Endometrial microvascular endothelial cells (primary cell): ENCODE measurements around the gene IRF2. TPM values are rescaled to one million over a fixed set of nuclear protein-coding genes. Genes with fewer than 3 reads are reported as not detected.

ENCODE experiments used
- in situ Hi-C: cut with HindIII; loops from 2 replicates; pipeline ENCODE4 v1.10.0; 2017; ENCODE audit warnings: low sequenced_read_pairs, low pct_unique_long_range_greater_than_20kb; ENCODE audit errors: inconsistent ontology term
- total RNA-seq: library from RNA; depleted of rRNA; stranded (reverse); fragments of >200 nt; gene quantifications from one replicate; pipeline ENCODE4 v1.2.3, GENCODE V29; 2015; ENCODE audit errors: inconsistent ontology term

IRF2 gene
- total RNA-seq, 1 donor from 2014 or later: 18.3 TPM

DNA sequence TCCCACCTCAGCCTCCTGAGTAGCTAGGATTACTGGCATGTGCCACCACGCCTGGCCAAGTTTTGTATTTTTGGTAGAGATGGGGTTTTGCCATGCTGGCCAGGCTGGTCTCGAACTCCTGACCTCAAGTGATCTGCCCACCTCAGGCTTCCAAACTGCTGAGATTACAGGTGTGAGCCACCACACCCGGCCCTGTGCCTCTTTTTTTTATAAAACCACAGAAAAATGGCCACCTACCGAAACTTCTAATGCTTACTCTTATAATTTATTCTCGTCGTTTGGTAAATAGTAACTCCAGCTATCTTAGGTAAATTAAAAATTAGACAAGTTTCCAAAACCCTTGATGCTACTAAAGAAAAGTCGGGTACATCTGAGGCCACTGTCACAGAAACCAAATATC, 54.4 kb downstream of the IRF2 start:
- in situ Hi-C loops: no loop called here

GRCh38 chr4:184417802-184418511, 56.4 kb downstream of the IRF2 start:
- in situ Hi-C loops: no loop called here

- in situ Hi-C loops: no loop called here
Measured at GRCh38 chr4:184416913-184417734, 57.2 kb downstream of the IRF2 start.

- in situ Hi-C loops: no loop called here
Measured at GRCh38 chr4:184415071-184415470, 59.3 kb downstream of the IRF2 start.

DNA sequence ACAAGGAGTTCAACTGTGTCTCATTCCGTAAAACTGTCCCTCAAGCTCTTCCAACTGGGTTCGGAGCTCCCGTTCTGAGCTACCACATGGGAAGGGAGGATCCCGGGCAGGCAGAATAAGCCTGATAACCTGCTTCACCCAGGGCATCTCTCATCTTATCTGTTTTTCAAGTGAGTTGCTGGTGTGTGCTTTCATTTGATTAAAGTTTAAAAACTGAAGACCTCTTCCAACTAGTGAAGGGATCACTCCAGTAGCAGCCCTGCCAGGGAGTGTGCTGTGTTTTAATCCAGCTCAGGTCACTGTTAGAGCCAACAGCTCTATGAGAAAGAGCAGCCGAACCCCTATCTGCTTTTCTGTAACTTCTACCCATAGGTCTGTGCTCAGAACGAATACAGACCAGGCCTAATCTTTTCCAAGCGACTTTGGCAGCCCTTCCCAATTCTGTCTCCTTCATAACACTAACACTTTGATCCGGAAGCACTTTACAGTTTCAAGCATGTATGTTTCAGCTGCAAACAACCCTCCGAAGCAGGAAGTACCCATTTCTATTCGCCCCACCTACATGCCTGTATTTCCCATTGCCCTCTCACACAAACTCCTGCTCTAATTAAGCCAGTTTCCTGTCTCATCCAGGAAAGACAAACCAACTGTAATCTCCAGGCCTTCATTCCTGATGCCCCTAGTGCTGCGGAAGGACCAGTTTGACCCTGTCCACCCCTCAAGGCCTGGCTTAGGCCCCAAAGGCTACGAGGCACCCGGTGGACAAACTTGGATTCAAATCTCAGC, 60.9 kb downstream of the IRF2 start:
- in situ Hi-C loops: no loop called here

- in situ Hi-C loops: no loop called here
Measured at GRCh38 chr4:184410748-184411147, 63.6 kb downstream of the IRF2 start.

DNA sequence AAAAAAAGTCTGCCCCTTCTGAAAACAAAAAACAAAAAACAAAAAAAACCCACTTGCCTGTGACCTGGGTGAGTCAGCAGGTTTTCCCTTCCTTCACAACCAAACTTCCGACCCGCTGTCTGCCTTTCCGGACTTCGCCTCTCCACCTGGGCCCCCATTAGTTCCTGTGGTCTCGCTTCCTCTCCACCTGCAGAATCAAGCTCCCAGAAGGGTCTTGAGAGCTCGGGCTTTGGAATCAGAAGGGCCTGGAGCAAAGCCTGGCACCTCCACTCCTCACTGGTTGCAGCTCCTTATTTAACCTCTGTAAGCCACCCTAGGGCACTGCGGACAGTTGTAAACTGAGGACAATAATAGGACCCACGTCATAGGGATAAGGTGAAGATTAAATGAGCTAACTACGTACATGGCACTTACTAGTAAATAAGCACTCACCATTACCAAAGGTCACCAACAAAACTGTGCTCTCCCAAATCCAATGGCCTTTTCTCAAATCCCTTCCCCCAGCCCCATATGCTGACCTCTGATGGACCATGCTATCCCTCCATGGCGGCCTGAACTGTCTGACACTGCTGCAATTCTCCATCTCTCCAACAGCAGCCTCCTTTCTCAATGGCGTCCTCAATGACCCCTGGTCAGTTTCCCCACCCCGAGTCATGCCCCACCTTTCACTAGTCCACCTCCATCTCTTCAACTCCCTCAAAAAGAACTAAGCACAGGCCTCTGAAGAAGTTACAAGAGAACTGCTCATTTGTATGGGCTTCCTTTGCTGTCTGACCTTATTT, 64.2 kb downstream of the IRF2 start:
- in situ Hi-C loops: no loop called here

DNA sequence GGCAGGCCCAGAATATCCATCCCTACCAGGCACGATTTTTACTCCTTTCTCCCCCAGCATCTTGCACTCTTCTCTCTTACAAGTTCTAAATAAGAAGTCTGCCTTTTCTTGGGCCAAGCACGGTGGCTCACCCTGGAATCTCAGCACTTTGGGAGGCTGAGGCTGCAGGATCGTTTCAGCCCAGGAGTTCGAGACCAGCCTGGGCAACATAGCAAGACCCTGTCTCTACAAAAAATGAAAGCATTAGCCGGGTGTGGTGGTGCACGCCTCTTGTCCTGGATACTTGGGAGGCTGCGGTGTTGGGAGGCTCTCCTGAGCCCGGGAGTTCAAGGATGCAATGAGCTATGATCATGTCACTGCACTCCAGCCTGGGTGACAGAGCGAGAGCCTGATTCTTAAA, 64.8 kb downstream of the IRF2 start:
- in situ Hi-C loops: no loop called here

GRCh38 chr4:184408684-184409081, 65.7 kb downstream of the IRF2 start:
- in situ Hi-C loops: no loop called here

GRCh38 chr4:184408021-184408683, 66.2 kb downstream of the IRF2 start:
- in situ Hi-C loops: no loop called here

GRCh38 chr4:184406958-184407391, 67.4 kb downstream of the IRF2 start:
- in situ Hi-C loops: no loop called here

GRCh38 chr4:184404047-184404446, 70.3 kb downstream of the IRF2 start:
- in situ Hi-C loops: no loop called here

DNA sequence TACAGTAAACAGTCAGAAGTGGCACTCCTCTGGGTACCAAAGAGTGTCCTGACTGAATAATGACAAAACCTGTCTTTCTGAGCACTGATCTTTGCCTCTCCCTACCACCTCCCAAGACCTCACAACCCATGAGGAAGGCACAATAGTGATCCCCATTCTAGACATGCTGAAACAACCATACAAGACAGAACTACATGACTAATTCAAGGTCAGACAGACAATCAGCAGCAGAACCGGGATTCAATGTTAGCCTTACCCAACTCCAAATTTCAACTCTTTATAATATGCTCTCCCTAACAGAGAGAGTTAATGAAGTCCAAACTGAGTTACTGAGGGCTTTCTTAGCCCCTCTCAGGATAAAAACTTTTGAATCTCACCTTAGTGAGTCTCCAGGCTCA, 71.0 kb downstream of the IRF2 start:
- in situ Hi-C loops: no loop called here

DNA sequence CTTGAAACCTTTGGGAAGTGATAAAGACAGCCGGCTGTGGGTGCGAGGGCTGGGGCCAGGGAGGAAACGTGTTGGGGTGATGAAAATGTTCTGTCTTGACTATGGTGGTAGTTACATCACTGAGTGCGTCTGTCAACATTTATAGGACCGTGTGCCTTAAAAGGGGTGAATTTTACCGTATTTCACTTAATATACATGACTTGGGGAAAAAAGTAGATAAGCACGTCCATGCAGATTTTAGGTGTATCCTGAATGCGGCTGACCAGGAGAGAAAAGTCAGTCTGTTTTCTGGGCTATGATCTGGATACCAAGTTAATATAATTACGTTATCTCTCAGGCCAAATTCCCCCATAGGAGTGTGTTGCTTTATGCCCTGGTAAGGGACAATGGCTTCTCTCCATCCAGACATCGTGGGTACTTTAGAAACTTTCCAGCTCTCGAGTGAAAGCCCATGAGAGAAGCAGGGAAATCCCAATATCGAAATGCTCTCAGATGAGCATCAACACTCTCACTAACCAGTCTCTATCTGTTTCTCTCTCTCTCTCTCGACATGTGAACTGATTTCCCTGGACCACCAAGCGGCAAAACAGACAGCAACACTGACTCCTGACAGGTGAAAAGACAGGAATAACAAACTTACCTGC, 71.5 kb downstream of the IRF2 start:
- in situ Hi-C loops: no loop called here

DNA sequence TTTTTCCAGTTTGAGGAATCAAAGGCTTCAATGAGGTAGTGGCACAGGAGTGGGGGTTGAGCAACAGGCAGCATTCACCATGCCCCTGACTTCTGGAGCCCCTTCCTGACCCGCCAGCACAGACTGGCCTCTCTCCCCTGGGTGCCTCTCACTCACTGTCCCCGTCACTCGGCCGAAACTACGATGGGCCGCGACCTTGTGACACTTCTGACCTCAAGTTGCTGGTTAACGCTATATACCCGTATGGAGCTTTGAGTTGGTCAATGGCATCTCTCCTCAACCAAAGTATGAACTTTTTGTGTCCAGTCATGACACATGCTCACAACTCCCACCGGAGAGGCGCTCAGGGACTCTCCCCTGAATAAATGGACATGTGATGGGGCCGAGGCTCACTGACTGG, 72.1 kb downstream of the IRF2 start:
- in situ Hi-C loops: no loop called here

DNA sequence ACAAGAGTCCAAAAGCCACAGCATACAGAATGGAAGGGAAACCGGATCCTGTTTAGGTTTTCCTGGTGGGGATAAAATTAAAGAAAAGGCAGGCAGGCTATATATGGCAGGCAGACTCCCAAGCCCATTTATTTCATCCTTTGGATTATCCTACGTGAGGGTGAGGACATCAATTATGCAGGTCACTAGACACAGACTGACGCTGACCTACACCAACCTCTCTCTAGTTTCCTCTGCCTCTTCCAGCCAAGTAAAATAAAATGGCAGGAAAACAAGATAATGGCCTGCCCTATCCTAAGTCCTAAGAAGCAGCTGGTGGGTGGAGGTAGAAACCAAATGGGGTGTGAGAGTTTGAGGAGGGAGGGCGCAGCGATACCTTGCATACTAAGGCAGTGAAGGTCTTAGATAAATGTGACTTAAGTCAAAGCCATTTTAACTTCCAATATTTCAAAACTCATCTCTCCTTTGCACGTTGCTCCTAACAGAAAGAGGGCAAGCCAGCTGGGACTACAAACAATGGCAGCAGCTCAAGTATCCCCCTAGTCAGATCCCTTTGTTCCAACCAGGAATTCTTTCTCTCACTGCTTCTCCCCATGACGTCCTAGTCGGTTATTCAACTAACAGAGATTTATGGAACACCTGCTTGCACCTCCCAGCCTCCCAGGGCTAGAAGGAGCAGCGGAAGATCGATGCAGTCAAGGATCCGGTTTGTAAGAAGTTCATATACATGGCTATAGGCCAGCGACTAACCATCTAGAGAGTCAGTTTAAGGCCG, 72.8 kb downstream of the IRF2 start:
- in situ Hi-C loops: no loop called here

GRCh38 chr4:184400891-184401290, 73.5 kb downstream of the IRF2 start:
- in situ Hi-C loops: no loop called here
